ENCODE results near the gene PXDN. TPM values are rescaled to one million over a fixed set of nuclear protein-coding genes. Genes with fewer than 3 reads are reported as not detected.
"Not testable (repeated sequence)": the region's sequence is repeated elsewhere in the genome, so short reads cannot be mapped to it uniquely, and the experiment has no call there.

PXDN gene
- total RNA-seq, 1 donor = 137 TPM

DNA sequence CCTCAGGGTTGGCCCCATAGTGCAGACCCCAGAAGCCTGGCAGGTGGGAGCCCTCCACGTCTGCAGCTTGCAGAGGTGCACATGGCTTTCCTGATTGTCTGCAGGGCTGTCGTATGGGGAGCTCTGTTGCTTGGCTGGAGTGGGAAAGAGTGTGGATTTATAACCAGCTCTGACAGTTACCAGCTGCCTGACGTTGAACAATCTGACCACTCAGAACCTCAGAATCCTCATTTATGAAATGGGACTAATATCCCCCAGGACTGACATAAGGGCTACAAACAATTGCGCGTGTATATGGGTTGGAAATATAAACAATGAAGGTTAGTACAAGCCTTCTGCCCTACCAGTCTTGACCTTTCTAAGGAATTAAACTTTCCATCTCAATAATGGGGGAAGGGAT lies 13.9 kb upstream of the PXDN start:
- no peak overlapping the region for H3K4me3 ChIP-seq (ENCODE audit: low read depth, low read length)
- TF ChIP-seq, protein P1, sequence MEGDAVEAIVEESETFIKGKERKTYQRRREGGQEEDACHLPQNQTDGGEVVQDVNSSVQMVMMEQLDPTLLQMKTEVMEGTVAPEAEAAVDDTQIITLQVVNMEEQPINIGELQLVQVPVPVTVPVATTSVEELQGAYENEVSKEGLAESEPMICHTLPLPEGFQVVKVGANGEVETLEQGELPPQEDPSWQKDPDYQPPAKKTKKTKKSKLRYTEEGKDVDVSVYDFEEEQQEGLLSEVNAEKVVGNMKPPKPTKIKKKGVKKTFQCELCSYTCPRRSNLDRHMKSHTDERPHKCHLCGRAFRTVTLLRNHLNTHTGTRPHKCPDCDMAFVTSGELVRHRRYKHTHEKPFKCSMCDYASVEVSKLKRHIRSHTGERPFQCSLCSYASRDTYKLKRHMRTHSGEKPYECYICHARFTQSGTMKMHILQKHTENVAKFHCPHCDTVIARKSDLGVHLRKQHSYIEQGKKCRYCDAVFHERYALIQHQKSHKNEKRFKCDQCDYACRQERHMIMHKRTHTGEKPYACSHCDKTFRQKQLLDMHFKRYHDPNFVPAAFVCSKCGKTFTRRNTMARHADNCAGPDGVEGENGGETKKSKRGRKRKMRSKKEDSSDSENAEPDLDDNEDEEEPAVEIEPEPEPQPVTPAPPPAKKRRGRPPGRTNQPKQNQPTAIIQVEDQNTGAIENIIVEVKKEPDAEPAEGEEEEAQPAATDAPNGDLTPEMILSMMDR (IDR thresholded peaks at IDR 0.05; ENCODE audit: insufficient read depth, low read length) = no peak
- no peak for DNase-seq (ENCODE audit: low read depth)

DNA sequence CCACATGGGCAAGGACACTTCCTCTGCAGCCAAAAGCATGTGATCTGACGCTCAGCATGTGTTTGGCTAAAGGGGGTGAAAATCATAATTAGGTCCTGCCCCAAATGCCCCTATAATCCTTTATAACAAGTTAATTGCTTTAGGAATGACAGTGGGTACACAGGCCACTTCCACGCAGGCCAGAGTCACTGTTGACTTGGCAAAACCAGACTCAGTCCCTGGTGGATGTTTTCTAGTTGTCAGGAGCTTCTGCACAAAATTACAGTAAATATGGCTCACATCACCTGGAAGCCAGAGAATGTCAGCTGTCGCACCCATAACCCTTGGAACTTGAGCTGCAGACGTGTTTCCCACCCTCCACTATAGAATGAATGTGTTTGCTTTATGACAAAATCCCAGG lies 13.3 kb upstream of the PXDN start:
- no peak for DNase-seq (ENCODE audit: low read depth)
- no peak overlapping the region for H3K4me3 ChIP-seq (ENCODE audit: low read depth, low read length)
- TF ChIP-seq, protein P1 (IDR thresholded peaks at IDR 0.05; ENCODE audit: insufficient read depth, low read length) = no peak

DNA sequence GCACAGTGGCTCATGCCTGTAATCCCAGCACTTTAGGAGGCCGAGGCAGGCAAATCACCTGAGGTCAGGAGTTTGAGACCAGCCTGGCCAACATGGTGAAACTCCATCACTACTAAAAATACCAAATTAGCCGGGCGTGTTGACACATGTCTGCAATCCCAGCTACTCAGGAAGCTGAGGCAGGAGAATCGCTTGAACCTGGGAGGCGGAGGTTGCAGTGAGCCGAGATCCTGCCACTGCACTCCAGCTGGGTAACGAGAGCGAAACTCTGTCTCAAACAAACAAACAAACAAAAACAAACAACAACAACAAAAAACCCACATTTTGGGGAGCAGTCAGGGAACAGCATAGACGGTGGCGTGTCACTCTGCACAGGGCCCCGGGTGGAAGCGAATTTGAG lies 12.8 kb upstream of the PXDN start:
- H3K4me3 ChIP-seq (ENCODE audit: low read depth, low read length); DNase-seq (ENCODE audit: low read depth): not testable (repeated sequence)

DNA sequence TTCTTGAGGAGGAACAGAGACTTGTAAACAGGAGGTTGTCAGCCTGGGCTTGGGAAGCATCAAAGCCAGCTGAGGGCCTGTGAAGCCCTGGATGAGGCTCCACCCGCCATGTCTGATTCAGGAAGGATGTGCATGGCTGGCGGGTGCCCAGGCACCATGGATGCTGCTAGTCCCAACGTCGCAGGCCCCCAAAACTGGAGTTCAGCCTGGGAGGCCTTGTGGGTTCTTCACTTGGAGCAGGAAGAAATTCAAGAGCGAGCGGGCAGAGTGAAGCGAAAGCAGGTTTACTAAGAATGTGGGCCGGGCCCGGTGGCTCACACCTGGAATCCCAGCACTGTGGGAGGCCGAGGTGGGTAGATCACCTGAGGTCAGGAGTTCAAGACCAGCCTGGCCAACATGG lies 12.1 kb upstream of the PXDN start:
- TF ChIP-seq, protein P1 (IDR thresholded peaks at IDR 0.05; ENCODE audit: insufficient read depth, low read length) = no peak
- DNase-seq (ENCODE audit: low read depth) = no peak
- no peak overlapping the region for H3K4me3 ChIP-seq (ENCODE audit: low read depth, low read length)

DNA sequence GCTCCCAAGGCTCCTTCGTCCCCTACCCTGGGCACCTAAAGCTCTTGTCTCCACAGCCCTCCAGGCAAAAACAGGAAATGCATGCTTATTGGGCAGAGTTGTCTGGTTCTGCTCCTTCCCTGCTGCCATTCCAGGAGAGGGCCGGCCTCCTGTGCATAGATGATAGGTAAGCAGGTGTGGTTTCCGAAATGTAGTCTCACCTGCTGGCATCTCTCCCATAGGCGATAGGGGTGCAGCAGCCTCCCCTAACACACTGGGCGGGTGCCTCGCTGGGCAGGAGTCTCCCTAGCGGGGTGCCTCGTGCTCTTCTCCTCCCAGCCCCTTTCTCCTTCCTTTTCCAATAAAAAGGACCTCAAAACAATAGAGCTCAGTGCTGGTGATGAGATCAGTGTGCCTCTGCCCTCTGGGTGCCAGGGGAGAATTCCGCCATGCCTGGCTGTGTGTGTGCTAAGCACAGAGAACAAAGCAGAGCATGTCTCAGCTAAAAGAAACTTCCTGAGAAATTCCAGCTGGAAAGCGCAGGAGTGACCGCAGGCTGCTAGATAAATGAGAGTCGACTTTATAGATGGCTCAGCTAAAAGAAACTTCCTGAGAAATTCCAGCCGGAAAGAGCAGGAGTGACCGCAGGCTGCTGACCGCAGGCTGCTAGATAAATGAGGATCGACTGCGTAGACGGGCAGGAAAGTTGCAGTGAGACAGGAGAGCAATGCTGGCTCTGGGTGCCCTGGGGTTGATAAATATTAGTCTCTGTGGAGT lies 11.3 kb upstream of the PXDN start:
- no peak overlapping the region for H3K4me3 ChIP-seq (ENCODE audit: low read depth, low read length)
- DNase-seq (ENCODE audit: low read depth) = peak; percentile 91
- TF ChIP-seq, protein P1 (IDR thresholded peaks at IDR 0.05; ENCODE audit: insufficient read depth, low read length) = no peak

DNA sequence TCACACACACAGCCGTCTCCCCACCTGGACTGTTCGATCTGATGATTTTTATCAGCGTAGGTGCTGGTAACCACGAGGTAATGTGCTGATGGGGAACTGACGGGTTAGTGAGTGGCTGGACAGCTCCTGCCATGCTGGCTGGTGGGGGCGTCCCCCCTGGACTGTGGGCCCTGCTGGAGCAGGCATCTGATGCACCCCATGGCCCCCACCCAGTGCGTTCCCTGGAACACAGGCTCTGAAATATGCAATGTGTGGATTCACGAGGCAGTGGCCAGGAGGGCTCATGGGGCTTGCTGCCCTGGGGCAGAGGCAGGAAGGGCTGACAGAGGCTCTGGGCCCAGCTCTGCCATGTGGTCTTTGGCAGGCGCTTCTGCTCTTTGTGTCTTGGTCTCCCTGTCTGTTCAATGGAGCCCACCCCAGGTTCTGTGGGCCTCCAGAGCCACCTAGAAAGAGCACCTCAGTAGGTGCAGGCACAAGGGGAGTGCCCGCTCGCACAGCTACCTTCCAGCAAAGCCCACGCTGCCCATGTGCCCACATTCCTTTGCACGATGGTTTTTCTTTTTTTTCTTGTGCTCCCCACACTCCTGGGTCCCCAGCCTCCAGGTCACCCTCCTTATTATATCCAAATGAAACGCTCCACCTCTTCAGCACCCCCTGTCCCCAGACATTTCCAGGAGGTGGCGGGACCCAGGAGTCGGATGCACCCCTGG lies 10.3 kb upstream of the PXDN start:
- no peak for DNase-seq (ENCODE audit: low read depth)
- no peak overlapping the region for H3K4me3 ChIP-seq (ENCODE audit: low read depth, low read length)
- TF ChIP-seq, protein P1 (IDR thresholded peaks at IDR 0.05; ENCODE audit: insufficient read depth, low read length) = no peak

DNA sequence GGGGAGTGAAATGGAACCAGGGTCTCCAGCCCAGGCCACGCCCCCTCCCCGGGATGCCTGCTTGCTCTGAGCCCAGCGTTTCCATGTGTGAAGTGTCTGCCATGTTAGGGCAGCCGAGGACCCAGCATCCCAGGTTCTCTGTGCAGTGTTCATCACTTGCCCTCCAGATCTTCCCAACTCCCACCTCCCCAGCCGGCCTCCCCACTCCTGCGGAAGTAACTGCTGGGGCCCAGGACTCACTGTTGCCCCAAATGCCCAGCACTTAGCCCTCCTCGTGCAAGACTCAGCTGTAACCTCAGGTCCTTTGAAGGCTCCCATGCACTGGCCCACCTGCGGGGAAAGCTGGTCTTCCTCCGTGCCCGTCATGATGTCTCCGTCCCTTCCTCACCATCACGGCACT lies 9.7 kb upstream of the PXDN start:
- TF ChIP-seq, protein P1 (IDR thresholded peaks at IDR 0.05; ENCODE audit: insufficient read depth, low read length) = no peak
- no peak overlapping the region for H3K4me3 ChIP-seq (ENCODE audit: low read depth, low read length)
- DNase-seq (ENCODE audit: low read depth) = no peak

Measured in fibroblast of the aortic adventitia (primary cell).